Brain microvascular endothelial cell (primary cell): ENCODE results near the gene AIFM1.
A peak's percentile ranks its signal among the peaks of the same experiment; 100 is the strongest.

Experiments used
- DNase-seq: peaks from one replicate; pipeline ENCODE4 v3.0.0-alpha.2; 2020
- H3K27ac ChIP-seq: fragments of 250-450 bp; sonication (Bioruptor Pico); 2 replicates; pipeline ENCODE4 v1.5.1; 2020; ENCODE audit warnings: mild to moderate bottlenecking, moderate library complexity
- H3K27me3 ChIP-seq: fragments of 250-450 bp; sonication (Bioruptor Pico); replicated peaks from 2 replicates; pipeline ENCODE4 v1.5.1; 2020; ENCODE audit warnings: mild to moderate bottlenecking
- H3K36me3 ChIP-seq: fragments of 250-450 bp; sonication (Bioruptor Pico); replicated peaks from 2 replicates; pipeline ENCODE4 v1.5.1; 2020; ENCODE audit warnings: mild to moderate bottlenecking
- H3K4me3 ChIP-seq: 2 replicates; pipeline ENCODE4 v1.5.1; 2011; ENCODE audit warnings: low read depth, mild to moderate bottlenecking, control low read depth, low read length, moderate library complexity
- in situ Hi-C: cut with HindIII; loops from 2 replicates; pipeline ENCODE4 v1.10.0; 2017; ENCODE audit warnings: low sequenced_read_pairs, low pct_ligation_motif_present
- TF ChIP-seq, protein P1 (sequence below): IDR thresholded peaks from 2 replicates; pipeline ENCODE4 v1.5.1; 2011; ENCODE audit warnings: low read depth, mild to moderate bottlenecking, moderate library complexity, low read length, control low read depth, inconsistent platforms; ENCODE audit errors: missing control alignments

The AIFM1 gene

DNA sequence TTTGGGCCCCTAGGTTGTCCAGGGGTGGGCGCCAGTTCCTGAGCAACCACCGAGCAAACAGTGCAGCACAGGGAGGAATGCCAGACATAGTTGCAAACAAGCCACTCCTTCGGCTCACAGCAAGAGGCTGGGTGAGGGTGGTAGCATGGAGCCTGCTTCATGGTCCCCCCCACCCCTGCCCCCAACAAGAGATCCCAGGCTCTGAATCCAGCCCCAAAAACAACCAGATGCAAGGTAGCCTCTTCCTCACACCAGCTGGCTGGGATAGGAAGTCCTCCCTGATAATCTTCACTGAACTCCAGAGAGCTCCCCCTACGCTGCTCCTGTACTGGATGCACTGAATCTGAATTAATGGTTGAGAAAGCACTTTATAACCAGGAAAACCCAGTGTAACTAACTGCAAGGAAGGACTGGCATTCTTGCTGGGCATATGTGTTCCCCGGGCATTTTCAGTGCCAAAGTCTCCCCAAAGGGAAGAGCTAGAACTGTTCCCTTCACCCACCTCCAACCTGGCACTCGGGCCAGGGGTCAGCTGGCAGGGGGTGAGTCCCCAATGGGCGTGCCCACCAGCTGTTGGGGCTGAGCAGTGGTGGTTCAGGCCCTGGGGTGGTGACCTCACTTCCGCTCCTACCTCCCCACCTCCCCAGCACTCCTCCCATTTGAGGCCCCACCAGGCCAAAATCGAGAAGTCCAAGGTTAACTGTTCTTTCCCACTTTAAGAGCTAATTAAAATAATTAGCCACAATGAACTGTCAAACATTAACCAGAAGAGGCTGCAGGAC is 56.8 kb downstream of the AIFM1 start:
- H3K27ac ChIP-seq, result peak overlapping the region; percentile 91
- no peaks in the 10 kb centered on the region for H3K36me3 ChIP-seq
- H3K4me3 ChIP-seq, result peak overlapping the region; percentile 63
- no peaks in the 10 kb centered on the region for H3K27me3 ChIP-seq
- TF ChIP-seq, protein P1, sequence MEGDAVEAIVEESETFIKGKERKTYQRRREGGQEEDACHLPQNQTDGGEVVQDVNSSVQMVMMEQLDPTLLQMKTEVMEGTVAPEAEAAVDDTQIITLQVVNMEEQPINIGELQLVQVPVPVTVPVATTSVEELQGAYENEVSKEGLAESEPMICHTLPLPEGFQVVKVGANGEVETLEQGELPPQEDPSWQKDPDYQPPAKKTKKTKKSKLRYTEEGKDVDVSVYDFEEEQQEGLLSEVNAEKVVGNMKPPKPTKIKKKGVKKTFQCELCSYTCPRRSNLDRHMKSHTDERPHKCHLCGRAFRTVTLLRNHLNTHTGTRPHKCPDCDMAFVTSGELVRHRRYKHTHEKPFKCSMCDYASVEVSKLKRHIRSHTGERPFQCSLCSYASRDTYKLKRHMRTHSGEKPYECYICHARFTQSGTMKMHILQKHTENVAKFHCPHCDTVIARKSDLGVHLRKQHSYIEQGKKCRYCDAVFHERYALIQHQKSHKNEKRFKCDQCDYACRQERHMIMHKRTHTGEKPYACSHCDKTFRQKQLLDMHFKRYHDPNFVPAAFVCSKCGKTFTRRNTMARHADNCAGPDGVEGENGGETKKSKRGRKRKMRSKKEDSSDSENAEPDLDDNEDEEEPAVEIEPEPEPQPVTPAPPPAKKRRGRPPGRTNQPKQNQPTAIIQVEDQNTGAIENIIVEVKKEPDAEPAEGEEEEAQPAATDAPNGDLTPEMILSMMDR, result peak; percentile 10
- no peak for DNase-seq
- in situ Hi-C loops, result no loop called here

DNA sequence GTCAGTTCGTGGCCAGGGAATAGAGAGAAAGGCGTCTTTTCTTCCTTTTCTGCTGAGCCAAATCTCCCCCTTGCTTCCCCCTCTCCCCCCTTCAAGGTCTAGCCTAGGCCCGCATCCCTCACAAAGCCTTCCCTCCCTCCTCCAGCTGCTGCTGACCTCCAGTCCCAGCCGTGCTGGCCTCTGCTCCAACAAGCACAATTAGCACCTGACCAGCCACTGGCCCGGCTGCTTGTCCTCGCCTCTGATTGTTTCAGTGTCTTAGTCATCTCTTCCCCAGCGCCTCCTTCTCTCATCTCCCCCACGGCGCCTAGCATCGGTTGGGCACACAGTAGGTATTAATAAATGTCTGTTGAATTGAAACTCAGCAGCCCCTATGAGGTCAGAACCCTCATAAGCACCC is 59.6 kb downstream of the AIFM1 start:
- in situ Hi-C loops, result no loop called here
- no peak for DNase-seq
- Histone ChIP-seq H3K4me3 (no peak overlapping the region), H3K27ac (no peak overlapping the region), H3K36me3 (no peaks in the 10 kb centered on the region), H3K27me3 (no peaks in the 10 kb centered on the region)
- TF ChIP-seq, protein P1, result no peak

DNA sequence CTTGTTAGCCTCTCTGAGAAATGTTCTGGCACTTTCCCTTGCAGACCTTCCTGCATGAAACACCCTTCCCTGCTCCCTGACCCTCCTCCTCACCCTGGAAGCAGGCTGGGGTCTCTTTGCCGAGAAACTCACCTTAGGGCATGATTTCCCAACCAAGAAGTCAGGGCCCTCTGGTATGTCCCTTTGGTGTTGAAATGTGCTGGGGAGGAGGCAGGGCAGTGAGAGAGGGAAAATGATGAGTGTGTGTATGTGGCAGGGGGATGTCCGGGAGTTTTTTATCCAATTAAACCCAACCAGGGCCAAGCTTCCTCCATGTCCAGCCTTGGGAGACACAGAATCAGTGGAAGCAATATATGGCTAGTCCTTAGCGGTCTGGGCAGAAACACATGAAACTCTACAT is 60.4 kb downstream of the AIFM1 start:
- H3K27me3 ChIP-seq, result no peaks in the 10 kb centered on the region
- no peak overlapping the region for H3K4me3 ChIP-seq
- TF ChIP-seq, protein P1, result no peak
- DNase-seq, result no peak
- no peak overlapping the region for H3K27ac ChIP-seq
- in situ Hi-C loops, result no loop called here
- no peaks in the 10 kb centered on the region for H3K36me3 ChIP-seq

DNA sequence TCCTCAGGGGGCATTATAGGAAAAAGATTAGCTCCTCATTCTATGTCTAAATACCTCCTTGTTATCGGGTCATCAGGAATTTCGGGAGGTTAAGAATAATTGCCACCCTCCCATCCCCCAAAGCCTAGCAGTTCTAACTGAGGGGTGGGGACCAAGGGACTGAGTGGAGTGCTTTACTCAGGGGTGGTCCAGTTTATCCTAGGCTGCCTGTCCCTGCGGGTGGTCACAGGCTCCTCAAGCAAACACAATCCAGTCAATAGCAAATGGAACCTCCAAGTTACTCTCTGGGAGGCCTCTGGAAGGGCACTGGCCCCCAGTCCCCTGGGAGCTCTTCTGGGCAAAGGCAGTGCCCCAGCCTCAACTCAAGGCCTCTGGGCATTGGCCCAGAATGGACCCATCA is 62.0 kb downstream of the AIFM1 start:
- in situ Hi-C loops, result no loop called here
- H3K27ac ChIP-seq, result no peak overlapping the region
- TF ChIP-seq, protein P1, result no peak

DNA sequence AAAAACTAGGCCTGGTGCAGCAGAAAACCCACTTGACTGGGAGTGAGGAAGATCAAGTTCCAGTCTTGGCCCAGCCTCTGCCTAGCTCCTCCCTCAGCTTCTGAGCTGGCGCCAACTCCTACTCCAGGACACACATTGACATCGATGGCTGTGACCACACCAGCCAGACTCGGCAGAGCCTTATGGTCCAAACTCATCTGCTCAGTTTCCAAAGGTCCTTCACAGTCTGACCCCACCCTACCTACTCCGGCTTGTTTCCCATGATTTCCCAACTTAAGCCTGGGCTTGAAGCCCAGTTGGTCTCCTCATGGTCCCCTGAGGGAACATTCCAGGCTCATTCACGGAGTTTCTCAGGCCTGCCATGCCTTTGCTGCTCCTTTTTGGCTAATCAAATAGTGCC is 65.5 kb downstream of the AIFM1 start:
- Histone ChIP-seq H3K27me3 (no peaks in the 10 kb centered on the region), H3K27ac (no peak overlapping the region), H3K36me3 (no peaks in the 10 kb centered on the region), H3K4me3 (no peak overlapping the region)
- DNase-seq, result no peak
- in situ Hi-C loops, result no loop called here
- TF ChIP-seq, protein P1, result no peak

More for the DNA sequence above, 62.0 kb downstream of the AIFM1 start:
- Histone ChIP-seq H3K27me3 (no peaks in the 10 kb centered on the region), H3K36me3 (no peaks in the 10 kb centered on the region), H3K4me3 (no peak overlapping the region)
- DNase-seq, result no peak

DNA sequence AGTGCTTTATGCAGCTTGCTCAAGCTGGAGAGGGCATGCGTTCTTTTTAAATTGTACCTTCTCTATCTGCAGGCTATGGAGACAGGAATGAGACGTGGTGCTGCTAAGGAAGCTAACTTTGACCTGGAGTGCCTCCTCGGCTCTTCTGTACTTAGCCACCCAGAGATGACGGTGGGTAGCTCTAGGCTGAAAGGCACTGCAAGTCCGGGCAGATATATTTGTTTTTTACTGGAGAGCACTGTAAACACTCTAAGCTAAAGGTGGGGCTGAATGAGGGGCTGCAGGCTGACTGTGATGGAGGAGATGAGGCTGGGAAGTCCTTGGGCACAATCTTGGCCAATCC is 67.5 kb downstream of the AIFM1 start:
- Histone ChIP-seq H3K4me3 (no peak overlapping the region), H3K27me3 (no peaks in the 10 kb centered on the region), H3K36me3 (no peaks in the 10 kb centered on the region), H3K27ac (no peak overlapping the region)
- in situ Hi-C loops, result no loop called here
- DNase-seq, result no peak
- TF ChIP-seq, protein P1, result no peak
